Ecto neural progenitor cell (in vitro differentiated cells): ENCODE results near the gene PARP1.

Experiments used
- DNase-seq: peaks from one replicate; pipeline ENCODE4 v3.0.0-alpha.2; 2018; ENCODE audit warnings: low spot score

PARP1 gene

DNA sequence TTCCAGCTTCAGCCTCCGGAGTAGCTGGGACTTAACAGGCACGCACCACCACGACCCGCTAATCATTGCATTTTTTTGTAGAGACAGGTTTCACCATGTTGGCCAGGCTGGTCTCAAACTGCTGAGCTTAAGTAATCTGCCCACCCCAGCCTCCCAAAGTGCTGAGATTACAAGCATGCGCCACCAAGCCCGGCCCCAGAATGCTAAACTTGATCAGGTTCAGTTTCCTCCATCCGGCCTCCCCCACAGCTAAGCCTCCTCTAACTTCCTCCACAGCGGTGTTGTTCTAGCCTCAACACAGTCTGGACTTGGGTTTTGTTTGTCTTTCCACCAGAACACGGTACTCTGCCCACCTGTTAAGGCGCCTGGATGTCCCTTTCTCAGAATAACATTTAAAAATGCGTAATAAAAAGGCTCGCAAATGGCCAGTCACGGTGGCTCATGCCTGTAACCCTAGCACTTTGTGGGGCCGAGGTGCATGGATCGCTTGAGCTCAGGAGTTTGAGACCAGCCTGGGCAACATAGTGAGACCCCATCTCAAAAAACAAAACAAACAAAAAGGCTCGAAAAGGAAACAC, 2.4 kb downstream of the PARP1 start:
- no peak for DNase-seq

DNA sequence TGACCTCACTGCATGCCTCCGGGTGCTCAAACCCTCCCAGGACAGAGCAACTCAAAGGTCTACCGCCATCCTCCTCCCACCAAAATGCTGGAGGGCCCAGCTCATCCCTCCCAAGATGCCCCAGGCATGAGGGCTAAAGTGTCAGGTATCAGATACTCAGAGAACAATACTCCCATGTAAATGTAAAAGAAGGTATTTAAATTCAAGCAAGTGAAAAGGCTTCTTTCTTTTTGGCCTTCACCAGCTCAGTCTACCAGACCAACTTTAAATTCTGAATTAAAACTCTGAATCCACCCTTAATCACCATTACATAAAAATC, 3.0 kb downstream of the PARP1 start:
- no peak for DNase-seq

- no peak for DNase-seq
Observed at GRCh38 chr1:226404063-226404903, 3.6 kb downstream of the PARP1 start.

GRCh38 chr1:226403201-226404034, 4.5 kb downstream of the PARP1 start:
- DNase-seq = peak; percentile 57

- no peak for DNase-seq
Observed at GRCh38 chr1:226402739-226403165, 5.1 kb downstream of the PARP1 start.

GRCh38 chr1:226401355-226402303, 6.3 kb downstream of the PARP1 start:
- no peak for DNase-seq

DNA sequence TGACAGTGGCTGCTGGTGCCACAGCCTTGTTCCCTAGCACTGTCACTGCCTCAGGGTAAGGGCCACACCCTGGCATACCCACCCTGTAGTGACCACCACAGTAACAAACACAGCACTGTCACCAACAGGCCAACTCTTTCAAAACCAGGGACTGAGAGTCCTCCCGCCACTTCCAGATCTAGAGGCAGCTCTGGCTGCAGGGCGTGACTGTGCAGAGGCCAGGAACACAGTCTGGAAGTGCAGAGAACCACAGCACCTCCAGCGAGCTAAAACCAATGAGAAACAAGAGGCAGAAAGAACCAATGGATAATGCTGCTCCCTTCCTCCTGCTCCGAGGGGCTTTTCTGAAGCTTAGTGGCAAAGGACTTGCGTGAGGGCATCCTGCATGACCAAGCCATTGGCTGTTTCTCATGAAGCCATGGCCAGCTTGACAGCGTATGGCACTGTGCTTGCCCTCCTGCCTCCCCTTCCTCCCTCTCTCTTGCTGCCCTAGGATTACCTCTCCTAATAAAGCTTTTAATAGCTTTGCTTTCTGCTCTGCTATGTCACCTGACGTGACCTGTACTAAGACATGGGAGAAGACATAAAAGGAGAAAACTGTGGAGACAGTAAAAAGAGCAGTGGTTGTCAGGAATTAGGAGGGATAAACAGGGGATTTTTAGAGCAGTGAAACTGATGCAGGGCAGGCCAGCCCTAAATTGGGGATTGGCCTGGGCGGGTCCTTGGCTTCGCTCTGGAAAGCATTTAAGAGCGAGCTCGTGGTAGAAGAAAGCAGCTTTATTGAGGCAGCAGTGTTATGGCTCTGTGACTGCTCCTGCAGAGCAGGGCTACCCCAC, 7.2 kb downstream of the PARP1 start:
- DNase-seq = no peak

DNA sequence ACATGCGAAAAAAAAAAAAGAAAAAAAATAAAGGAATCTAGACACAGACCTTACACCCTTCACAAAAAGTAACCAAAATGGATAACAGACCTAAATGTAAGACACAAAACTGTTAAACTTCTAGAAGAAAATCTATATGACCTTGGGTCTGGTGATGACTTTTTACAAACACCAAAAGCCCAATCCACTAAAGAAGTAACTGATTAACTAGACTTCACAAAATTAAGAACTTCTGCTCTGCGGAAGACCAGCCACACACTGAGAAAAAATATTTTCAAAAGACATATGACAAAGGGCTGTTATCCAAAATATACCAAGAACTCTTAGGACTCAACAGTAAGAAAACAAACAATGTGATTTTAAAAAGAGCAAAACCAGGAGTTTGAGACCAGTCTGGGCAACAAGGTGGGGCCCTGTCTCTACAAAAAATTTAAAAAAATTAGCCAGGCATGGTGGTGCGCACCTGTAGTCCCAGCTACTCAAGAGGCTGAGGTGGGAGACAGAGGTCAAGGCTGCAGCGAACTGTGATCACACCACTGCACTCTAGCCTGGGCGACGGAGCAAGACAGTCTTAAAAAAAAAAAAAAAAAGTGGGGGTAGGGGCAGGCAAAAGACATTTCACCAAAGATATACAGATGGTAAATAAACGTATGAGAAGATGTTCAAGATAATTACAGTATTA, 9.8 kb downstream of the PARP1 start:
- DNase-seq = no peak

DNA sequence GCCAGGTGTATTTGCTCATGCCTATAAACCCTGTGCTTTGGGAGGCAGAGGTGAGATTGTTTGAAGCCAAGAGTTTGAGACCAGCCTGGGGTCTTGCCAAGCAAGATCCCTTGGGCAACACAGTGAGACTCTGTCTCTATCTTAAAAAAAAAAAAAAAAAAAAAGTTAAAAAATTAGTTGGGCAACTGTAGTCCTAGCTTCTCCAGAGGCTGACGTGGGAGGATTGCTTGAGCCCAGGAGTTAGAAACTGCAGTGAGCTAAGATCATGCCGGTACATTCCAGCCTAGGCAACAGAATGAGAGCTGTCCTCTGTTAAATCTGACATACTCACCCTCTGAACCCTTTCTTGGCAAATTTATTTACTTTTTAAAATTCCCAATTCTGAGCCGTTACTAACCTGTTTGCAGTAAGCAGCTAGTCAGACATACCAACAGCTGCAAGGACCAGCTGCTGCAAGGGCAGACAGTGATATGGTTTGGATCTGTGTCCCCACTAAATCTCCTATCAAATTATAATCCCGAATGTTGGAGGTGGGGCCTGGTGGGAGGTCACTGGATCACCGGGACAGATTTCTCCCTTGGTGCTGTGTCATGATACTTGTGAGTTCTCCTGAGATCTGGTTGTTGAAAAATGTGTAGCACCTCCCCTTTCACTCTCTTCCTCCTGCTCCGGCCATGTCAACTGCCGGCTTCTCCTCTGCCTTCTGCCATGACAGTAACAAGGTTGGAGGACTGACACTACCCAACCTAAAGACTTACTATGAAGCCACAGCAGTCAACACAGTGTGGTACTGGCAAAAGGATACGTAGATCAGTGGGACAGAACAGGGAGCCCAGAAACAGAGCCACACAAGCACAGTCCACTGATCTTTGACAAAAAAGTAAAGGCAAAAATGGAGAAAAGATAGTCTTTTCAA, 10.6 kb downstream of the PARP1 start:
- no peak for DNase-seq

DNA sequence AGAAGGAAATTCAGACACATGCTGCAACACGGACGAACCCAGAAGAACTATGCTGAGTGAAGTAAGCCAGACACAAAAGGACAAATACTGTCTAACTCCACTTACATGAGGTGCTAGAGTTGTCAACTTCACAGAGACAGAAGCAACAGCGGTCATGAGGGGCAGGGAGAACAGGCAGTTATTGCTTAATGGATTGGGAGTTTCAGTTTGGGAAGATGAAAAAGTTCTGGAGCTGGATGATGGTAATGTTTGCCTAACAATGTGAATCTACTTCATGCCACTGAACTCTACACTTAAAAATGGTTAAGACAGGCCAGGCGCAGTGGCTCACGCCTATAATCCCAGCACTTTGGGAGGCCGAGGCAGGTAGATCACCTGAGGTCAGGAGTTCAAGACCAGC, 12.1 kb downstream of the PARP1 start:
- no peak for DNase-seq

- no peak for DNase-seq
Observed at GRCh38 chr1:226394462-226394861, 13.4 kb downstream of the PARP1 start.

DNA sequence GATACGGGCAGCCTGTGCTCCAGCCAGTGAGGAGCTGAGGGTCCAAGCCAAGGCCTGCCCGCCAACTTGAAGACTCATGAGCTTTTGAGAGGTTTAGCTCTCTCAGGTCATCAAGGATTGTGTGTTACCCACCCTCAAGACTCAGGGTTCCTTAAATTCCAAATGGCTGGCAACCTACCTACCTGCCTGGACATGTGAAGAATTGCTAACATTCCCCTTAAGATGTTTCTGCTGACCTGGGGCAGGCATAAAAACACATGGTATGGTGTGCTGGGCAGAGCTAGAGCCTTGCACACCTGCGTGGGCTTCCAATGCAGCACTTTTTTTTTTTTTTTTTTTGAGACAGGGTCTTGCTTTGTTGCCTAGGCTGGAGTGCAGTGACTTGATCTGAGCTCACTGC, 17.2 kb downstream of the PARP1 start:
- DNase-seq = no peak

- DNase-seq = no peak
Observed at GRCh38 chr1:226388131-226388530, 19.8 kb downstream of the PARP1 start.

DNA sequence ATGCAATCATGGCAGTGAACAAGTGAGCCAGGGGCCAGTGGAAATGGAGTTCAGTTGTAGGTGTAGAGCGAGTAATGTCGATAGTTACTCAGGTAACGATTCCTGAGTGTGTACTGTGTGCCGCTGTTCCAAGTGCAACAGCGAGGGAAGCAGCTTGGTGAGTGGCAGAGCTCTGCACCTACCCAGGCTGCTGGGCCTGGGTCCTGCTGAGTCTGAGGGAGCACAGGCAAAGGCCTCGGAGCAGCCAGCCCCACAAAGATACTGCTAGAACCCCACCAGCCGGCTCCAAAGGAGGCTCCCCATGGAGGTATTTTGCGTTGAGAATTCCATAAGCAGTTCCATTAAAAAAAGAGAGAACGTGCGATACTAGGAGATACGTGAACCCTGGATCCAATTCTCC, 23.2 kb downstream of the PARP1 start:
- no peak for DNase-seq

DNA sequence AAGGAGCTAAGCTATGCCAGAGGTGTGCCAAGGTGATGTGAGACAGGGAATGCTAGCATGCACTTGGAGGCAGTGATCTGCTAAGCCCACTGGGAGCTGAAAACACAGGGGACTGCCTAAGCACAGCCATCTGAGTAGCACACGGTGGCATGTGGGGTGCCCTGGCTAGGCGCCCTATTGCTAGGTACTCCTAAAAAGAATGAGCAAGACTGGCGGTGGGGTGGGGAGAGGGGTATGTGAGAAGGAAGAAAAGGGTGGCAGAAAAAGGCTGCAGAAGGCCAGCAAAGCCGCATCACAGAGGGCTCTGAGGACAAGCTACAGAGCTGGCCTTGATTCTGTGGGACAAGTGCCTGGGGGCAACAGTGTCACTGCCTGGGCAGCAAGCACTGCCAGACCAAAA, 23.9 kb downstream of the PARP1 start:
- no peak for DNase-seq

GRCh38 chr1:226382030-226382429, 25.9 kb downstream of the PARP1 start:
- DNase-seq = no peak

- no peak for DNase-seq
Observed at GRCh38 chr1:226381226-226381998, 26.5 kb downstream of the PARP1 start.

- DNase-seq = no peak
Observed at GRCh38 chr1:226378071-226378470, 29.8 kb downstream of the PARP1 start.

- DNase-seq = no peak
Observed at GRCh38 chr1:226376300-226376699, 31.6 kb downstream of the PARP1 start.
